Neuron (in vitro differentiated cells): ENCODE data around the gene MORN5.
A peak's percentile ranks its signal among the peaks of the same experiment; 100 is the strongest.

Experiments
- H2AFZ ChIP-seq: one replicate; pipeline ENCODE4 v1.6.1; 2013; ENCODE audit warnings: low read depth, mild to moderate bottlenecking, inconsistent platforms, low read length, moderate library complexity
- H3K27me3 ChIP-seq: one replicate; pipeline ENCODE4 v1.6.1; 2013; ENCODE audit warnings: low read length; ENCODE audit not compliant: insufficient read depth
- H3K36me3 ChIP-seq: one replicate; pipeline ENCODE4 v1.6.1; 2013; ENCODE audit warnings: low read length; ENCODE audit not compliant: insufficient read depth
- H3K4me1 ChIP-seq: one replicate; pipeline ENCODE4 v1.6.1; 2013; ENCODE audit warnings: low read length; ENCODE audit not compliant: insufficient read depth
- H3K4me3 ChIP-seq: 2 replicates; pipeline ENCODE4 v1.5.1; 2013; ENCODE audit warnings: mild to moderate bottlenecking, low read length, moderate library complexity
- H3K9me3 ChIP-seq: one replicate; pipeline ENCODE4 v1.6.1; 2013; ENCODE audit warnings: low read length

Gene MORN5

GRCh38 chr9:122218935-122219855, 59.5 kb downstream of the MORN5 start:
- Histone ChIP-seq H3K27me3 (peaks cover 99% of the 10 kb centered on the region), H3K9me3 (no peaks in the 10 kb centered on the region), H3K4me3 (no peak overlapping the region), H3K36me3 (no peaks in the 10 kb centered on the region), H3K4me1 (peaks cover 7% of the 10 kb centered on the region), H2AFZ (no peak overlapping the region)

- H3K4me1 ChIP-seq: peaks cover 7% of the 10 kb centered on the region
- no peaks in the 10 kb centered on the region for H3K9me3 ChIP-seq
- no peak overlapping the region for H2AFZ ChIP-seq
- H3K36me3 ChIP-seq: no peaks in the 10 kb centered on the region
- H3K27me3 ChIP-seq: peaks cover 100% of the 10 kb centered on the region
- H3K4me3 ChIP-seq: no peak overlapping the region
Observed at GRCh38 chr9:122219856-122220672, 60.4 kb downstream of the MORN5 start.

DNA sequence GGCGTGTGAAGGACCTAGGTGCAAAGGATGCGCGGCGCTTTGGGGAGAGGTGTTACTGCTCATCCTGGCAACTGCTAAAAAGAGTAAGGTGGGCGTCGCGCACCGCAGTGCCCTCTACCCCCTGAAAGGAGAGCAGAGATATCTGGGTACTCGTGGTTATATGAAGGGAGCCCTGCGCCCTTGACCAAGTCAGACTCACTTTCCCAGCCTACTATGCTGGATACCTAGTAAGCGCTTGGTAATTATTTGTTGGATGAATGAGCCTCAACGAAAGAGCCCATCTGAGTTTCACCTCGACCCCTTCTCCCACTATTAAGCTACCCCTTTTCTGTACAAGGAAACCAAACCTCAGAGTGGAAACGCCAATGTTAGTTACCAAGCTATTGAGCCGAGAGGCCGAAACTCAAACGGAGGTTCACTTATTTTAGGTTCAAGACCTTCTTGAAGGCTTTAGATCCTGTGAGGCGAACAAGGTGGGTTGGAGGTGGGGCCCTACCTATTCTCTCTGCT, 61.0 kb downstream of the MORN5 start:
- peaks cover 7% of the 10 kb centered on the region for H3K4me1 ChIP-seq
- no peaks in the 10 kb centered on the region for H3K36me3 ChIP-seq
- H3K9me3 ChIP-seq: no peaks in the 10 kb centered on the region
- no peak overlapping the region for H2AFZ ChIP-seq
- no peak overlapping the region for H3K4me3 ChIP-seq
- peaks cover 100% of the 10 kb centered on the region for H3K27me3 ChIP-seq

GRCh38 chr9:122221183-122221811, 61.6 kb downstream of the MORN5 start:
- Histone ChIP-seq H3K4me1 (peaks cover 7% of the 10 kb centered on the region), H3K4me3 (no peak overlapping the region), H2AFZ (no peak overlapping the region), H3K36me3 (no peaks in the 10 kb centered on the region), H3K9me3 (no peaks in the 10 kb centered on the region), H3K27me3 (peaks cover 100% of the 10 kb centered on the region)

DNA sequence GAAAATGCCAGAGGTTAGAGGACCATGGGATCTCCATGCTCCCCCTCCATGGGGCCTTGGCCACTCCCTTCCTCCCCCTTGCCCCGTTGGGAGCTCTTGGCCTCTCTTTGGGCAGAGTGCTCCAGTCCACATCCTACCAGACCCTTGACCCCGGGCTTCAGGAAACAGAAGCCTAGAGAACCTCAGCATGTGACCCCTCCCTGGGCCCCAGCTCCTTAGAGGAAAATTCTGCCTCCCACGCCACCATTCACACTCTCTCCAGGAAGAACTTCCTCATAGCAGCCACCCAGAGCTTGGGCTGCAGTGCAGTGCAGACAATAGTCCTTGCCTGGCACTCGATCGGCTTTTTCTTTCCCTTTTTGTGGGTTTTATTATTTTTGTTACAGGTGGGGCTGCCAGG, 63.1 kb downstream of the MORN5 start:
- no peaks in the 10 kb centered on the region for H3K9me3 ChIP-seq
- peaks cover 99% of the 10 kb centered on the region for H3K27me3 ChIP-seq
- peaks cover 12% of the 10 kb centered on the region for H3K4me1 ChIP-seq
- H2AFZ ChIP-seq: no peak overlapping the region
- no peak overlapping the region for H3K4me3 ChIP-seq
- H3K36me3 ChIP-seq: no peaks in the 10 kb centered on the region

GRCh38 chr9:122223435-122223834, 63.7 kb downstream of the MORN5 start:
- peaks cover 97% of the 10 kb centered on the region for H3K27me3 ChIP-seq
- H3K9me3 ChIP-seq: no peaks in the 10 kb centered on the region
- no peaks in the 10 kb centered on the region for H3K36me3 ChIP-seq
- no peak overlapping the region for H3K4me3 ChIP-seq
- H2AFZ ChIP-seq: no peak overlapping the region
- H3K4me1 ChIP-seq: peaks cover 17% of the 10 kb centered on the region

- no peak overlapping the region for H2AFZ ChIP-seq
- H3K4me1 ChIP-seq: peaks cover 16% of the 10 kb centered on the region
- no peaks in the 10 kb centered on the region for H3K36me3 ChIP-seq
- no peak overlapping the region for H3K4me3 ChIP-seq
- H3K9me3 ChIP-seq: no peaks in the 10 kb centered on the region
- H3K27me3 ChIP-seq: peaks cover 96% of the 10 kb centered on the region
Observed at GRCh38 chr9:122225312-122226141, 65.8 kb downstream of the MORN5 start.

DNA sequence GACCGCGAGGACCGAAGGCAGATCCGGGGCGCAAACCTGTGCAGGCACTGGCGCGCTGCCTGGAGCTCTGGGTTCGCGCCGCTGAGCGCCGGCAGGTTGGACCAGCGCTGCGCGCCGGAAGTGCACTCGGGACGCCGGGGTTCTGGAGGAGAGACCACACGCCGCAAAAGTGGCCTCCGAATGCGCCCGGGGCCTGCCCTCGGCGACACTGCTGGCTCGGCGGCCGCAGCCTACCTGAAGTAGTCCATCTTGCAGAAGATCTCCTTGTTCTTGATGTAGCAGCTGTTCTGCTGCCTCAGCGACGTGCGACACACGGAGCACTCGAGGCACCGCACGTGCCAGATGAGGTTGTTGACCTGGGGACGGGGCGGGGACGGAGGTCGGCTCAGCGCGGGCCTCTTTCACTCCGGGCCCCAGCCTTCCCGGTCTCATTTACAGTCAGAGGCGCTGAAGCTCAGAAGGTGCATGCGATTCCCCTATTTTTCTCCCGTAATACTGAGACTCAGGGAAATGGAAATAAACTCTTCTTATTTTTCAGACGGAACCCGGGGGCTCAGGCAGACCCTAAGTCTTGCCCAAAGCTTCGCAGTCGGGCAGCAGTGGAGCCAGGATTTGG, 66.5 kb downstream of the MORN5 start:
- Histone ChIP-seq H3K27me3 (peaks cover 96% of the 10 kb centered on the region), H2AFZ (no peak overlapping the region), H3K9me3 (no peaks in the 10 kb centered on the region), H3K4me3 (no peak overlapping the region), H3K4me1 (peaks cover 15% of the 10 kb centered on the region), H3K36me3 (no peaks in the 10 kb centered on the region)

DNA sequence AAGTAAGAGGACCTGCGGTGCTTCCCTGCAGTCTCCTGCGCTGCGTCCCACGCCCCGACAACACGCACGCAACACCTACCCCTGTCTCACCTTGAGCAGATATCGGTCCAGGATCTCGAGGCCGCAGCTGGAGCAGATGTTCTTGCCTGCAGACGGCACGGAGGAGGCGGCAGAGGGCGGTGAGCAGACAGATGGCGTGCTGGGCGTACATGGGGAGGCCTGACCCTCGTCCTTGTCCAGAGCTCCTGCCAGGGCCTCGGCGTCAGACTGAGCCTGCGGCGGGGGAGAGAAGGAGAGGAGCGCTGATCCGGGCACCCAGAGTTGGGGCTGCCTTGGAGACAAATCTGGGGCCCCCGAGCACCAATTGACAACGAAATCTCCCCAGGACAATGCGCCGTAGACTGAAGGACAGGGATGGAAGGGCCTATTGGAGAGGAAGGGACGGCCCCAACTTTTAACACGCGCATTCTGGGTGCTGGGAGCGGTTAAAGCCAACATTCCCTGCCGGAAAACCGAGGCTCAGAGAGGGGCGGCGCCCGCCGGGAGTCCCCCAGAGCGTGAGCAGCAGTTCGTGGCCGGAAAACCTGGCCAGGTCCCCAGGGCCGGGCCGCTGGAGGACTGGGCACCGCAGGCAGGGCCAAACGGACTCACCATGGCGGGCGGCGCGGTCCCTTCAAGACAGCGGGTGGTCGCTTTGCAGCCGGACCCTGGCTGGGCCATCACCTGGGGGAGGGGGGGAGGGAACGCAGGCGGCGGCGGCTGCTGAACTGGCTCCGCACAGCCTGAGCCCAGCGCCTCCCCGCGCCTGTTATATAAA, 67.3 kb downstream of the MORN5 start:
- Histone ChIP-seq H3K4me1 (peaks cover 13% of the 10 kb centered on the region), H3K27me3 (peaks cover 96% of the 10 kb centered on the region), H3K4me3 (no peak overlapping the region), H3K36me3 (no peaks in the 10 kb centered on the region), H2AFZ (no peak overlapping the region), H3K9me3 (no peaks in the 10 kb centered on the region)

GRCh38 chr9:122227575-122227900, 67.8 kb downstream of the MORN5 start:
- Histone ChIP-seq H3K4me1 (peaks cover 13% of the 10 kb centered on the region), H3K36me3 (no peaks in the 10 kb centered on the region), H3K27me3 (peaks cover 95% of the 10 kb centered on the region), H2AFZ (no peak overlapping the region), H3K4me3 (no peak overlapping the region), H3K9me3 (no peaks in the 10 kb centered on the region)

- Histone ChIP-seq H3K27me3 (peaks cover 94% of the 10 kb centered on the region), H3K9me3 (no peaks in the 10 kb centered on the region), H2AFZ (peak overlapping the region; percentile 49), H3K4me3 (peak overlapping the region; percentile 8), H3K36me3 (no peaks in the 10 kb centered on the region), H3K4me1 (peaks cover 13% of the 10 kb centered on the region)
Observed at GRCh38 chr9:122228191-122228567, 68.5 kb downstream of the MORN5 start.
